ENCODE data around the gene EXOC6B.
"Not testable (repeated sequence)": the region's sequence is repeated elsewhere in the genome, so short reads cannot be mapped to it uniquely, and the experiment has no call there.

Gene EXOC6B

GRCh38 chr2:72583376-72583775, 242.5 kb downstream of the EXOC6B start:
- no peaks in the 10 kb centered on the region for H3K4me1 Mint-ChIP-seq
- no peaks in the 10 kb centered on the region for H3K27me3 Mint-ChIP-seq
- ATAC-seq (replicated peaks) (no peak), DNase-seq (no peak)
- no peaks in the 10 kb centered on the region for H3K9me3 Mint-ChIP-seq
- no peak overlapping the region for H3K4me3 Mint-ChIP-seq
- no peak overlapping the region for H3K27ac Mint-ChIP-seq
- no peaks in the 10 kb centered on the region for H3K36me3 Mint-ChIP-seq

- Mint-ChIP-seq H3K27me3 (no peaks in the 10 kb centered on the region), H3K4me3 (no peak overlapping the region), H3K27ac (no peak overlapping the region), H3K9me3 (no peaks in the 10 kb centered on the region), H3K36me3 (no peaks in the 10 kb centered on the region), H3K4me1 (no peaks in the 10 kb centered on the region)
- DNase-seq (no peak), ATAC-seq (replicated peaks) (no peak)
Observed at GRCh38 chr2:72581560-72582181, 244.2 kb downstream of the EXOC6B start.

- ATAC-seq (replicated peaks) = peak; percentile 33
- Mint-ChIP-seq H3K9me3 (no peaks in the 10 kb centered on the region), H3K27ac (no peak overlapping the region), H3K36me3 (no peaks in the 10 kb centered on the region), H3K4me3 (no peak overlapping the region), H3K4me1 (no peaks in the 10 kb centered on the region), H3K27me3 (no peaks in the 10 kb centered on the region)
- DNase-seq = no peak
Observed at GRCh38 chr2:72579591-72580180, 246.1 kb downstream of the EXOC6B start.

GRCh38 chr2:72576861-72577260, 249.0 kb downstream of the EXOC6B start:
- no peak overlapping the region for H3K27ac Mint-ChIP-seq
- DNase-seq = no peak
- no peaks in the 10 kb centered on the region for H3K4me1 Mint-ChIP-seq
- H3K36me3 Mint-ChIP-seq = no peaks in the 10 kb centered on the region
- H3K27me3 Mint-ChIP-seq = no peaks in the 10 kb centered on the region
- ATAC-seq (replicated peaks) = no peak
- H3K9me3 Mint-ChIP-seq = no peaks in the 10 kb centered on the region
- no peak overlapping the region for H3K4me3 Mint-ChIP-seq

GRCh38 chr2:72576459-72576858, 249.4 kb downstream of the EXOC6B start:
- DNase-seq = no peak
- Mint-ChIP-seq H3K36me3 (no peaks in the 10 kb centered on the region), H3K9me3 (no peaks in the 10 kb centered on the region), H3K4me1 (no peaks in the 10 kb centered on the region), H3K27me3 (no peaks in the 10 kb centered on the region), H3K27ac (no peak overlapping the region), H3K4me3 (no peak overlapping the region)
- no peak for ATAC-seq (replicated peaks)

- Mint-ChIP-seq H3K36me3 (no peaks in the 10 kb centered on the region), H3K9me3 (no peaks in the 10 kb centered on the region), H3K4me1 (no peaks in the 10 kb centered on the region), H3K27me3 (no peaks in the 10 kb centered on the region), H3K27ac (no peak overlapping the region), H3K4me3 (no peak overlapping the region)
- ATAC-seq (replicated peaks) = no peak
- DNase-seq = no peak
Observed at GRCh38 chr2:72574886-72575285, 250.9 kb downstream of the EXOC6B start.

- H3K27me3 Mint-ChIP-seq = no peaks in the 10 kb centered on the region
- H3K9me3 Mint-ChIP-seq = no peaks in the 10 kb centered on the region
- no peak for DNase-seq
- no peak overlapping the region for H3K27ac Mint-ChIP-seq
- H3K4me3 Mint-ChIP-seq = no peak overlapping the region
- no peaks in the 10 kb centered on the region for H3K4me1 Mint-ChIP-seq
- H3K36me3 Mint-ChIP-seq = no peaks in the 10 kb centered on the region
- no peak for ATAC-seq (replicated peaks)
Observed at GRCh38 chr2:72573232-72573631, 252.6 kb downstream of the EXOC6B start.

- no peak for DNase-seq
- no peaks in the 10 kb centered on the region for H3K36me3 Mint-ChIP-seq
- no peak overlapping the region for H3K27ac Mint-ChIP-seq
- H3K9me3 Mint-ChIP-seq = no peaks in the 10 kb centered on the region
- no peak for ATAC-seq (replicated peaks)
- H3K4me1 Mint-ChIP-seq = no peaks in the 10 kb centered on the region
- no peaks in the 10 kb centered on the region for H3K27me3 Mint-ChIP-seq
- H3K4me3 Mint-ChIP-seq = no peak overlapping the region
Observed at GRCh38 chr2:72572501-72572900, 253.3 kb downstream of the EXOC6B start.

- Mint-ChIP-seq H3K9me3 (no peaks in the 10 kb centered on the region), H3K27ac (no peak overlapping the region), H3K4me3 (no peak overlapping the region), H3K36me3 (no peaks in the 10 kb centered on the region), H3K27me3 (no peaks in the 10 kb centered on the region), H3K4me1 (no peaks in the 10 kb centered on the region)
- ATAC-seq (replicated peaks) (no peak), DNase-seq (no peak)
Observed at GRCh38 chr2:72570413-72570812, 255.4 kb downstream of the EXOC6B start.

- ATAC-seq (replicated peaks) (no peak), DNase-seq (no peak)
- no peaks in the 10 kb centered on the region for H3K27me3 Mint-ChIP-seq
- H3K4me1 Mint-ChIP-seq = no peaks in the 10 kb centered on the region
- H3K27ac Mint-ChIP-seq = no peak overlapping the region
- no peaks in the 10 kb centered on the region for H3K9me3 Mint-ChIP-seq
- H3K36me3 Mint-ChIP-seq = peaks cover 5% of the 10 kb centered on the region in 2 donors
- no peak overlapping the region for H3K4me3 Mint-ChIP-seq
Observed at GRCh38 chr2:72562451-72563153, 263.2 kb downstream of the EXOC6B start.

- no peaks in the 10 kb centered on the region for H3K9me3 Mint-ChIP-seq
- peaks cover 9 to 10% of the 10 kb centered on the region in 2 donors for H3K36me3 Mint-ChIP-seq
- DNase-seq = no peak
- ATAC-seq (replicated peaks) = no peak
- H3K27me3 Mint-ChIP-seq = no peaks in the 10 kb centered on the region
- no peaks in the 10 kb centered on the region for H3K4me1 Mint-ChIP-seq
- H3K27ac Mint-ChIP-seq = no peak overlapping the region
- H3K4me3 Mint-ChIP-seq = no peak overlapping the region
Observed at GRCh38 chr2:72561621-72562318, 264.1 kb downstream of the EXOC6B start.

- Mint-ChIP-seq H3K27ac (no peak overlapping the region), H3K27me3 (no peaks in the 10 kb centered on the region), H3K9me3 (peaks cover 2 to 4% of the 10 kb centered on the region in 2 donors), H3K4me1 (no peaks in the 10 kb centered on the region), H3K4me3 (no peak overlapping the region), H3K36me3 (peaks cover 18 to 20% of the 10 kb centered on the region in 2 donors)
- ATAC-seq (replicated peaks) = no peak
- no peak for DNase-seq
Observed at GRCh38 chr2:72555943-72556342, 269.9 kb downstream of the EXOC6B start.

GRCh38 chr2:72555363-72555762, 270.5 kb downstream of the EXOC6B start:
- not testable (repeated sequence) for H3K27me3 Mint-ChIP-seq; ATAC-seq (replicated peaks); H3K27ac Mint-ChIP-seq; H3K9me3 Mint-ChIP-seq; H3K4me1 Mint-ChIP-seq; DNase-seq; H3K4me3 Mint-ChIP-seq
- peaks cover 18 to 20% of the 10 kb centered on the region in 2 donors for H3K36me3 Mint-ChIP-seq

- H3K4me1 Mint-ChIP-seq; H3K27ac Mint-ChIP-seq; ATAC-seq (replicated peaks); DNase-seq; H3K9me3 Mint-ChIP-seq; H3K27me3 Mint-ChIP-seq; H3K4me3 Mint-ChIP-seq: not testable (repeated sequence)
- H3K36me3 Mint-ChIP-seq = peaks cover 18 to 20% of the 10 kb centered on the region in 2 donors
Observed at GRCh38 chr2:72554910-72555309, 270.9 kb downstream of the EXOC6B start.

- Mint-ChIP-seq H3K9me3 (peaks cover 2 to 4% of the 10 kb centered on the region in 2 donors), H3K4me3 (no peak overlapping the region), H3K4me1 (no peaks in the 10 kb centered on the region), H3K36me3 (peaks cover 18 to 20% of the 10 kb centered on the region in 2 donors), H3K27ac (no peak overlapping the region), H3K27me3 (no peaks in the 10 kb centered on the region)
- ATAC-seq (replicated peaks) (no peak), DNase-seq (no peak)
Observed at GRCh38 chr2:72554381-72554780, 271.5 kb downstream of the EXOC6B start.
